Measurements from ENCODE around the gene HSD17B14.

DNA sequence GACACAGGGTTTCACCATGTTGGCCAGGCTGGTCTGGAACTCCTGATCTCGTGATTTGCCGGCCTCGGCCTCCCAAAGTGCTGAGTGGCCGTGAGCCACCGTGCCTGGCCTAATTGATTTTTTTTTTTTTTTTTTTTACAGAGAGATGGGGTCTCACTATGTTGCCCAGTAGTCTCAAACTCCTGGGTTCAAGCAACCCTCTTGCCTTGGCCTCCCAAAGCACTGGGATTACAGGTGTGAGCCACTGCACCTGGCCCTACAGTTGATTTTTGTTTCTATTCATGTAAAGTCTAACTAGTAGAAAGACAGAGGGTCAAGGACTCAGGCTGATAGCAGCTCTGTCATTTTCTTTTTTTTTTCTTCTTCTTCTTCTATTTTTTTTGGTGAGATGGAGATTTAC, 59.2 kb downstream of the HSD17B14 start:
- TF ChIP-seq POLR2AphosphoS2 (IDR thresholded peaks at IDR 0.05; ENCODE audit: low read depth, low read length) (no peak), SUZ12 (IDR thresholded peaks at IDR 0.05; ENCODE audit: low read depth, low read length) (no peak), ZZZ3 (CRISPR knock-in tag; IDR thresholded peaks at IDR 0.05; ENCODE audit: borderline replicate concordance) (no peak), ZSCAN29 (CRISPR knock-in tag; conservative IDR thresholded peaks at IDR 0.05) (no peak), SMC3 (IDR thresholded peaks at IDR 0.05; ENCODE audit: low read length) (no peak), CTCF (CRISPR knock-in tag; IDR thresholded peaks at IDR 0.05) (no peak), ZSCAN31 (CRISPR knock-in tag; IDR thresholded peaks at IDR 0.05; ENCODE audit: low read depth) (no peak), ESRRA (CRISPR knock-in tag; IDR thresholded peaks at IDR 0.05; ENCODE audit: low read depth) (no peak), HMG20B (CRISPR knock-in tag; conservative IDR thresholded peaks at IDR 0.05) (no peak), EED (CRISPR knock-in tag; IDR thresholded peaks at IDR 0.05) (no peak), KAT8 (CRISPR knock-in tag; IDR thresholded peaks at IDR 0.05) (no peak), ASH2L (IDR thresholded peaks at IDR 0.05; ENCODE audit: insufficient read length, low read depth, low read length) (no peak), AFF4 (CRISPR knock-in tag; IDR thresholded peaks at IDR 0.05) (no peak), AKAP8 (CRISPR knock-in tag; IDR thresholded peaks at IDR 0.05) (no peak)

Data from HepG2 (cell line).